Left ventricle myocardium inferior (tissue), 1 donor: ENCODE results near the gene PPARGC1A. TPM values are rescaled to one million over a fixed set of nuclear protein-coding genes. Genes with fewer than 3 reads are reported as not detected.

Experiments
- DNase-seq: peaks from one replicate; pipeline ENCODE4 v3.0.0-alpha.2; 2020
- H3K27ac ChIP-seq: fragments of 200-600 bp; replicated peaks from 2 replicates; pipeline ENCODE4 v1.8.0; 2021
- H3K27me3 ChIP-seq: fragments of 200-600 bp; 2 replicates; pipeline ENCODE4 v1.8.0; 2021; ENCODE audit warnings: low read depth
- H3K36me3 ChIP-seq: fragments of 200-600 bp; 2 replicates; pipeline ENCODE4 v1.8.0; 2021
- H3K4me1 ChIP-seq: fragments of 200-600 bp; 2 replicates; pipeline ENCODE4 v1.8.0; 2021
- H3K4me3 ChIP-seq: fragments of 200-600 bp; 2 replicates; pipeline ENCODE4 v1.8.0; 2021; ENCODE audit warnings: mild to moderate bottlenecking, moderate library complexity
- H3K9me3 ChIP-seq: fragments of 200-600 bp; replicated peaks from 2 replicates; pipeline ENCODE4 v1.8.0; 2021
- CTCF ChIP-seq: fragments of 200-600 bp; IDR thresholded peaks from 2 replicates; pipeline ENCODE4 v1.8.0; 2021; ENCODE audit warnings: antibody characterized with exemption, mild to moderate bottlenecking, borderline replicate concordance
- intact Hi-C: fragments of 100-400 bp; cut with micrococcal nuclease; formaldehyde crosslinking; loops from one replicate; pipeline ENCODE4 v1.11.0; 2022
- total RNA-seq: library from RNA; stranded (reverse); fragmentation: NEBNext Ultra II Directional; extraction: Animal tissue kit (Norgen Biotek cat#: 25700); gene quantifications from one replicate; pipeline ENCODE4 v1.2.1, GENCODE V29; 2021
- donor health status: DM: no; HTN: yes; CAD: no; lungs with severe emphysema.

Gene PPARGC1A
- total RNA-seq, 1 donor from 2014 or later: 108 TPM

- DNase-seq: no peak
- H3K4me1 ChIP-seq: peaks cover 73% of the 10 kb centered on the region
- H3K27ac ChIP-seq: peak overlapping the region; percentile 52
- H3K27me3 ChIP-seq: no peaks in the 10 kb centered on the region
- TF ChIP-seq CTCF: no peak
- H3K36me3 ChIP-seq: no peaks in the 10 kb centered on the region
- H3K4me3 ChIP-seq: no peak overlapping the region
- intact Hi-C loops: no loop called here
- no peaks in the 10 kb centered on the region for H3K9me3 ChIP-seq
Measured at GRCh38 chr4:23855912-23856605, 33.8 kb downstream of the PPARGC1A start.

- intact Hi-C loops: no loop called here
- no peak for TF ChIP-seq CTCF
- H3K27me3 ChIP-seq: no peaks in the 10 kb centered on the region
- H3K27ac ChIP-seq: peak overlapping the region; percentile 67
- peaks cover 81% of the 10 kb centered on the region for H3K4me1 ChIP-seq
- no peak for DNase-seq
- no peaks in the 10 kb centered on the region for H3K36me3 ChIP-seq
- no peak overlapping the region for H3K4me3 ChIP-seq
- H3K9me3 ChIP-seq: no peaks in the 10 kb centered on the region
Measured at GRCh38 chr4:23853986-23854660, 35.7 kb downstream of the PPARGC1A start.

- H3K27ac ChIP-seq: peak overlapping the region; percentile 67
- intact Hi-C loops: no loop called here
- H3K4me1 ChIP-seq: peaks cover 70% of the 10 kb centered on the region
- H3K9me3 ChIP-seq: no peaks in the 10 kb centered on the region
- no peaks in the 10 kb centered on the region for H3K27me3 ChIP-seq
- H3K36me3 ChIP-seq: no peaks in the 10 kb centered on the region
- H3K4me3 ChIP-seq: no peak overlapping the region
- DNase-seq: no peak
- no peak for TF ChIP-seq CTCF
Measured at GRCh38 chr4:23851464-23851863, 38.4 kb downstream of the PPARGC1A start.

GRCh38 chr4:23847158-23847557 is 42.7 kb downstream of the PPARGC1A start:
- Histone ChIP-seq H3K9me3 (no peaks in the 10 kb centered on the region), H3K4me3 (no peak overlapping the region), H3K27me3 (no peaks in the 10 kb centered on the region), H3K36me3 (no peaks in the 10 kb centered on the region), H3K4me1 (peaks cover 62% of the 10 kb centered on the region), H3K27ac (no peak overlapping the region)
- intact Hi-C loops: no loop called here
- no peak for DNase-seq
- TF ChIP-seq CTCF: no peak

GRCh38 chr4:23844961-23845360 is 44.9 kb downstream of the PPARGC1A start:
- Histone ChIP-seq H3K27me3 (no peaks in the 10 kb centered on the region), H3K4me1 (peaks cover 63% of the 10 kb centered on the region), H3K4me3 (no peak overlapping the region), H3K9me3 (no peaks in the 10 kb centered on the region), H3K27ac (peak overlapping the region; percentile 21), H3K36me3 (no peaks in the 10 kb centered on the region)
- no peak for TF ChIP-seq CTCF
- intact Hi-C loops: no loop called here
- no peak for DNase-seq
